ENCODE results near the gene LRCH4.

GRCh38 chr7:100552532-100552931 is 33.4 kb downstream of the LRCH4 start:
- no peak for TF ChIP-seq CTCF (IDR thresholded peaks at IDR 0.05)
- TF ChIP-seq POLR2A (IDR thresholded peaks at IDR 0.05): no peak

All from right lobe of liver (tissue), 4 donors.